ENCODE data around the gene ZNF37A.

DNA sequence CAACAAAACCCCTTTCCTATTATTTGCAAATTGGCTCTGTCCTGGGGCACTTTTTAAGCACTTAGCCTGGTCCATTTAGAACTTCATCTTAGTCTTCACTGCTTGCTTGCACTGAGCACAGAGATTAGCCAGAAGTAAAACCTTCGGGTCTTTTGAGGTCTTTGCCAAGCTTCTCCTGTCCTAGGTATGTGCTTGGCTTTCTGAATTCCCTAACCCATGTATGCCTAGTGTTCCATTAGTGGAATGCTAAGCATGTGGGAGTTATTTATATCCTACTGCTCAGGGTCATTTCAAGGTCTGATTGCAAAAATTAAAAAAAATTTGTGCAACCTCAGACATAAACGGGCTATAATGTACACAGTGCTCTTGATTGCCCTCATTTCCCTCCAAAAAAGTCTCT lies 18.0 kb downstream of the ZNF37A start:
- TF ChIP-seq TAF1 (IDR thresholded peaks at IDR 0.05; ENCODE audit: low read depth, low read length) (no peak), POLR2A (IDR thresholded peaks at IDR 0.05; ENCODE audit: low read depth, low read length) (no peak), SPI1 (IDR thresholded peaks at IDR 0.05; ENCODE audit: low read depth, low read length) (no peak), POLR2AphosphoS5 (IDR thresholded peaks at IDR 0.05; ENCODE audit: low read depth, low read length) (no peak), PAX5 (IDR thresholded peaks at IDR 0.05; ENCODE audit: insufficient read depth, low read length, severe bottlenecking) (no peak)

Data from GM12891 (cell line).